Measurements from ENCODE around the gene P3R3URF. TPM values are rescaled to one million over a fixed set of nuclear protein-coding genes. Genes with fewer than 3 reads are reported as not detected.

Gene P3R3URF
- total and polyA plus RNA-seq, 9 of the 15 experiments (the other 6 are each of a cell fraction or from before 2014, with no cell fraction given): not detected

DNA sequence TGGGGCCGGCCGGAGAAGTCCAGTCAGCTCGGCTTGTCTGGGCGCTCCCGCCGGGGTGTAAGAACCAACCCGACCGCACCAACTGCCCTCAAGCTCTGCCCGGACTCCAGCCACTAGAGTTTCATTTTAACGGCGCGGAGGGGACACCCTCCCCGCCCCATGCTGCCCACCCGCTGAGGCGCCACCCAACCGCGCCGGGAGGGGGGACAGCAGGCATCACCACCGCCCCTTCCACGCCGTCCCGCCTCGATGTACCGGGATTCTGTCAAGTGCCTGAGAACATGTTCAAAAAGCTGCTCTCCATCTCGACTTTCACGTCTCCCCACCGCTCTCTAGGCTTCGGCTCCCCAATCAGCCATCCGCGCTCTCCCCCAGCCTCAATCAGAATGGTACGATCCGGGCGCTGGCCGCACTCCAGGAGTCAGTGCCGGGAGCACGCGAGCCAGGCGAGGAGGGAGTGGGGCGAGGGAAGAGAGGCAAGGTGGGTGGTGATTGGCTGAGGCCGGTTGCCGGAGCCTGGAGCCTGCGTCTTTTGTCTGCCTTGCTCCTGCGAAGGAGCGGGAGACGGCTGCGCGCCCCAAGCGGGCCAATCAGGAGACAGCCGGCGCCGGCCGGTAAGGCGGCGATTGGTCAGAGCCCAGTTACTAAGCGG is 43.6 kb downstream of the P3R3URF start, which contains the start of gene PIK3R3 (continued):
- TF ChIP-seq, protein P1, sequence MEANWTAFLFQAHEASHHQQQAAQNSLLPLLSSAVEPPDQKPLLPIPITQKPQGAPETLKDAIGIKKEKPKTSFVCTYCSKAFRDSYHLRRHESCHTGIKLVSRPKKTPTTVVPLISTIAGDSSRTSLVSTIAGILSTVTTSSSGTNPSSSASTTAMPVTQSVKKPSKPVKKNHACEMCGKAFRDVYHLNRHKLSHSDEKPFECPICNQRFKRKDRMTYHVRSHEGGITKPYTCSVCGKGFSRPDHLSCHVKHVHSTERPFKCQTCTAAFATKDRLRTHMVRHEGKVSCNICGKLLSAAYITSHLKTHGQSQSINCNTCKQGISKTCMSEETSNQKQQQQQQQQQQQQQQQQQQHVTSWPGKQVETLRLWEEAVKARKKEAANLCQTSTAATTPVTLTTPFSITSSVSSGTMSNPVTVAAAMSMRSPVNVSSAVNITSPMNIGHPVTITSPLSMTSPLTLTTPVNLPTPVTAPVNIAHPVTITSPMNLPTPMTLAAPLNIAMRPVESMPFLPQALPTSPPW (CRISPR knock-in tag; IDR thresholded peaks at IDR 0.05): peak; percentile 99
- TF ChIP-seq ZNF24 (IDR thresholded peaks at IDR 0.05) (no peak), CXXC5 (CRISPR knock-in tag; IDR thresholded peaks at IDR 0.05) (peak; percentile 99), ZNF639 (CRISPR knock-in tag; conservative IDR thresholded peaks at IDR 0.05 in 1 of 2, IDR thresholded peaks at IDR 0.05 in 1 of 2) (no peak; a peak in 1 of 4 replicates), NCOA2 (IDR thresholded peaks at IDR 0.05; ENCODE audit: partially characterized antibody in 2 of 2) (no peak), ZNF3 (CRISPR knock-in tag; IDR thresholded peaks at IDR 0.05) (no peak), MAFG (tag; conservative IDR thresholded peaks at IDR 0.05) (no peak)
